ENCODE data around the gene GAS2L3. TPM values are rescaled to one million over a fixed set of nuclear protein-coding genes. Genes with fewer than 3 reads are reported as not detected.

Gene GAS2L3
- total RNA-seq, 1 experiment from 2014 or later, result 38.7 TPM

DNA sequence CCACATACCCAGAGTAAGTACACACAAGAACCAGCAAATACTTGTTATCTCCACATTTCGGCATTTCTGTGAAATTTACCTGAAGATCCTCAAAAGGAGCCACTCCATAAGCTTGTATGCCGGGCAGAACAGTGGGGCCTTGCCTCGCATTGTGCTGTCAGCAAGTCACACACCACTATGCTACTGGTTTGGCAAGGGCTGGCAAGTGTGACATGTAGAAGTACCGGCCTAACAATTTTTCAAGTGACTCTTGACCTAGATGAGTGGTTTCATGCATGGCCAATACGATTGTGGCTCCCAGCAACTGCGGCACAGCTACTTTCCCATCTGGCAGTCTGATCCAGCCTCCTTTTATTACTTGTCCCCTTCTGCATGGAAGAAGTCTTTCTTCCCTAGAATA lies 69.8 kb downstream of the GAS2L3 start:
- Histone ChIP-seq H2AFZ (ENCODE audit: low read depth, low read length, poor library complexity, severe bottlenecking) (no peak overlapping the region), H3K36me3 (ENCODE audit: control insufficient read depth in 1 of 2, insufficient read depth in 2 of 2, low read length in 2 of 2) (no peaks in the 10 kb centered on the region), H3K4me3 (replicated peaks in 1 of 2; ENCODE audit: low read depth in 1 of 2, low read length in 2 of 2) (no peak overlapping the region), H3K27ac (ENCODE audit: low read depth, low read length) (no peak overlapping the region), H3K9me2 (ENCODE audit: insufficient read depth) (no peaks in the 10 kb centered on the region), H3K9me3 (ENCODE audit: control insufficient read depth in 1 of 2, insufficient read depth in 1 of 2, low read depth in 1 of 2, low read length in 2 of 2) (no peaks in the 10 kb centered on the region), H3K4me1 (ENCODE audit: control insufficient read depth in 1 of 2, insufficient read depth in 2 of 2, low read length in 2 of 2) (no peaks in the 10 kb centered on the region), H3K79me2 (ENCODE audit: insufficient read depth, low read length) (no peaks in the 10 kb centered on the region), H3K4me2 (ENCODE audit: low read length) (no peak overlapping the region), H3K27me3 (ENCODE audit: insufficient read depth, low read length) (no peaks in the 10 kb centered on the region), H4K20me1 (ENCODE audit: insufficient read depth) (no peaks in the 10 kb centered on the region), H3K9ac (ENCODE audit: low read length) (no peak overlapping the region)
- DNase-seq (ENCODE audit: low read depth, low spot score) (no peak), ATAC-seq (no peak)
- RAD21 ChIA-PET (ENCODE audit: low non-redundant PET in 1 of 2, low total read pairs in 2 of 2, uncharacterized antibody in 2 of 2, unreplicated experiment in 2 of 2), result no interaction called here
- CTCF ChIA-PET, result no interaction called here
- POLR2A ChIA-PET, result no interaction called here
- intact Hi-C loops (cut with micrococcal nuclease), result no loop called here
- TF ChIP-seq CBX3 (IDR thresholded peaks at IDR 0.05; ENCODE audit: low read depth) (no peak), EZH2 (IDR thresholded peaks at IDR 0.05) (no peak), ZNF274 (IDR thresholded peaks at IDR 0.05; ENCODE audit: low read depth, low read length) (no peak), SP1 (IDR thresholded peaks at IDR 0.05; ENCODE audit: low read depth) (no peak), YY1 (IDR thresholded peaks at IDR 0.05; ENCODE audit: extremely low read depth, insufficient replicate concordance, low read depth, low read length) (no peak), EGR1 (IDR thresholded peaks at IDR 0.05; ENCODE audit: low read depth) (no peak), TCF7L2 (IDR thresholded peaks at IDR 0.05; ENCODE audit: borderline replicate concordance, extremely low read depth, insufficient read depth, insufficient read length) (no peak), JUND (IDR thresholded peaks at IDR 0.05) (no peak), FOSL1 (IDR thresholded peaks at IDR 0.05; ENCODE audit: low read depth) (no peak), SRF (IDR thresholded peaks at IDR 0.05; ENCODE audit: low read depth) (no peak), POLR2A (IDR thresholded peaks at IDR 0.05; ENCODE audit: borderline replicate concordance, extremely low read depth, insufficient read depth, insufficient read length) (no peak), RAD21 (IDR thresholded peaks at IDR 0.05; ENCODE audit: low read depth) (no peak), ELF1 (IDR thresholded peaks at IDR 0.05; ENCODE audit: borderline replicate concordance, low read depth) (no peak)
- TF ChIP-seq, protein P1, sequence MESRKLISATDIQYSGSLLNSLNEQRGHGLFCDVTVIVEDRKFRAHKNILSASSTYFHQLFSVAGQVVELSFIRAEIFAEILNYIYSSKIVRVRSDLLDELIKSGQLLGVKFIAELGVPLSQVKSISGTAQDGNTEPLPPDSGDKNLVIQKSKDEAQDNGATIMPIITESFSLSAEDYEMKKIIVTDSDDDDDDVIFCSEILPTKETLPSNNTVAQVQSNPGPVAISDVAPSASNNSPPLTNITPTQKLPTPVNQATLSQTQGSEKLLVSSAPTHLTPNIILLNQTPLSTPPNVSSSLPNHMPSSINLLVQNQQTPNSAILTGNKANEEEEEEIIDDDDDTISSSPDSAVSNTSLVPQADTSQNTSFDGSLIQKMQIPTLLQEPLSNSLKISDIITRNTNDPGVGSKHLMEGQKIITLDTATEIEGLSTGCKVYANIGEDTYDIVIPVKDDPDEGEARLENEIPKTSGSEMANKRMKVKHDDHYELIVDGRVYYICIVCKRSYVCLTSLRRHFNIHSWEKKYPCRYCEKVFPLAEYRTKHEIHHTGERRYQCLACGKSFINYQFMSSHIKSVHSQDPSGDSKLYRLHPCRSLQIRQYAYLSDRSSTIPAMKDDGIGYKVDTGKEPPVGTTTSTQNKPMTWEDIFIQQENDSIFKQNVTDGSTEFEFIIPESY (IDR thresholded peaks at IDR 0.05; ENCODE audit: extremely low read depth, insufficient replicate concordance, low read length), result no peak
- no TSS peak for BruUV-seq (replicated peaks)
